ENCODE data around the gene ACADVL.
A peak's percentile ranks its signal among the peaks of the same experiment; 100 is the strongest.
"Not testable (repeated sequence)": the region's sequence is repeated elsewhere in the genome, so short reads cannot be mapped to it uniquely, and the experiment has no call there.

Gene ACADVL

DNA sequence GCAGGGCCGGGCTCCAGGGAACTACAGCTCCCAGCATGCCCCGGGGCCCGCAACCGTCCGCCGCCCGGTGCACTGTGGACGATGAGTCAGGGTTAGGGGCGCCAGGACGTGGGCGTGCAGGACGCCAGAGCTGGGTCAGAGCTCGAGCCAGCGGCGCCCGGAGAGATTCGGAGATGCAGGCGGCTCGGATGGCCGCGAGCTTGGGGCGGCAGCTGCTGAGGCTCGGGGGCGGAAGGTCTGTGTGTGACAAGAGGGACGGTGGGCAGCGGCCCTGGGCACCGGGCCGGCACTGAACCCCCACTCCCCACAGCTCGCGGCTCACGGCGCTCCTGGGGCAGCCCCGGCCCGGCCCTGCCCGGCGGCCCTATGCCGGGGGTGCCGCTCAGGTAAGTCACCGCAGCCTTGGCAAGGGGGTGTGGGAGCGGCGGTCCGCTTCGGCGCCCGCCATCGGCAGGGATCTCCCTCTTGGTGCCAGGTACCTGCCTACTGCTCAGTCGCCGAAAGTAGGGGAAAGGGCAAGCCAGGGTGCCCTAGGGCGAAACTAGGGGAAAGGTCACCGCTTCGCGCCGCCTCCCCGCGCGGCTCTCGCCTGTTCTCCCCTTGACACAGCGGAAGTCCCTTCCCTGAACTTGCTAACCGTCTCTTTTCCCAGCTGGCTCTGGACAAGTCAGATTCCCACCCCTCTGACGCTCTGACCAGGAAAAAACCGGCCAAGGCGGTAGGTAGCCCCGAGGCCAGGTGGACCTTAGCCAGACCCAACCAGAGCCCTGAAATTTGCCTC, at the start of gene ACADVL, which contains the start of gene DLG4:
TSS of gene ACADVL (plus strand) at position 127 of the 781 bp plus-strand sequence. CDS start at position 174, 47 bp downstream.
TSS of gene DLG4 (minus strand) at position 25 of the 781 bp plus-strand sequence.
- DNase-seq: peak; percentile 42

DNA sequence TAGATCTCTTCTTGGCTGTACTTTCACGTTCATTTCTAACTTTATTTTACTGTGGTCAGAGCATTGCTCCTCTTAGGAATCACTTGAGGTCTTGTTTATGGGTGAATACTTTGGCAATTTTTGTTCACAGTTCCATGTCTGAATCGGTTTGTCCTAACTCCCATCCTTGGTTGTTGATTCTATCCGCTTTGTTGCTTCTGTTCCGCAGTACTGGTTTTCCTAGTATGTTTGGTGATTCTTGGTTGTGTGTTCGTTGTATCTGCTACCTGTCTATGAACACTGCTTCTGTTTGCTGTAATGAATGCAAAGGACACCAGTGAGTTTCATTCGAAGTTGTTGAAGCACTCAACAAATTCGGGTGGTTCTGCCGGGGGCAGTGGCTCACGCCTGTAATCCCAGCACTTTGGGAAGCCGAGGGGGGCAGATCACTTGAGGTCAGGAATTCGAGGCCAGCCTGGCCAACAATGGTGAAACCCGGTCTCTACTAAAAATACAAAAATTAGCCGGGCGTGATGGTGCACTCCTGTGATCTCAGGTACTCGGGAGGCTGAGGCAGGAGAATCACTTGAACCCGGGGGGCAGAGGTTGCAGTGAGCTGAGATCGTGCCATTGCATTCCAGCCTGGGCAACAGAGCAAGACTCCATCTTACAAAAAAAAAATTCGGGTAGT, 47.1 kb upstream of the ACADVL start:
- DNase-seq: not testable (repeated sequence)

DNA sequence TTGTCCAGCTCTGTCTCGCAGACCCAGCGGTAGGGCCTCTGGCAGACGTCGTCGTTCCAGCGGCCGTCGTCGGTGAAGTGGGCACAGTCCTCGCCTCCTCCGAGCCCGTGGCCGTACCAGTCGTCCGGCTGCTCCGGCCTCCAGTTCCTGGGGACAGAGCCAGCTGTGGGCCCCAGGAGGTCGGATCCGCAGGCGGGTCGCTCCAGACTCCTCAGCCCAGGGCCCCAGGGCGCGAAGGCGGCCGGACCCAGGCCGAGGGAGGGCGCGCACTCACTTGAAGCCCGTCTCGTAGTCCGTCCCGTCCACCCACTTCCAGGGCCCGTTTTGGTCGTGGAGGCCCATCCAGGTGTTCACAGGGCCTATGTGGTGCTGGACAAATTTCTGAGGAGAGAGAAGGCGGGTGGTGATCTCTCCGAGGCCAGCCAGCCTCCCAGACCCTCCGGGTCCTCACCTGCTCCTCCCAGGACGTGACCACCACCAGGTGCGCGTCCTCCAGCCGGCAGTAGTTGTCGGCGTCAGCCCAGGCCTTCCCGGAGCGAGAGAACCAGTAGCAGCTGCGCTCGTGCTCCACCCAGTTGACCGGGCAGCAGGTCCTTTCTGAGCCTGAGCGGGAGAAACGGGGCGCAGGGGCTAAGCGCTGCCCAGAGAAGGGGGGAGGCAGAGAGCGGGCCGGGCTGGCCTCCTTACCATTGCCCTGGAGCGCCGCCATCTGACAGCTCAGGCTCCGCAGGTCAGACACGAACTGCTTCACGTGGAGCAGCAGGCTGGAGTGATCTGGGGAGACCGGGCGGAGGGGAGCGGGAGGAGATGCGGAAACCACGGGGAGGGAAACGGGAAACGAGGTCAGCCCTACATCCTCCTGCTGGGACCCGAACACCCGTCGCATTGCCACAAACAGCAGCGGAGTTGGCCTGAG, 45.8 kb upstream of the ACADVL start:
- DNase-seq: peak; percentile 12

DNA sequence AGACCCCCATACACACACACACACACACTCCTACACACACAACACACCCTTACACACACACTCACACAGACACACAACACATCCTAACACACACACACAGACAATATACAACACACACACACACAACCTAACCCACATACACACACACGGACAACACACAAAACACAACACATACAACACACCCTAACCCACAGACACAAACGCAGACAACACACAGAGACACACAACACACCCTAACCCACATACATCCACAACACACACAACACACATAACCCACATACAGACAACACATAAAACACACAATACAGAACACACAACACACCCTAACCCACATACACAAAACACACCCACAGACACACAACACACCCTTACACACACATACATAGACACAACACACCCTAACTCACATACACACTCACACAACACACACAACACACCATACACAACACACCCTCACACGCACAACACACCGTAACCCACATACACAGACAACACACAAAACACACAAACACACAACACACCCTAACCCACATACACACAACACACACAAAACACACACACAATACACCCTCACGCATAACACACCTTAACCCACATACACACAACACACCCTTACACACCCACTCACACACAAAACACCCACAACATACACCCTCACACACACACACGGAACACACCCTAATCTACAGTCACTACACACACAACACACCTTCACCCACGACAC, 45.0 kb upstream of the ACADVL start:
- DNase-seq: no peak

GRCh38 chr17:7175330-7175733, 44.4 kb upstream of the ACADVL start:
- no peak for DNase-seq

GRCh38 chr17:7176107-7176840, 43.5 kb upstream of the ACADVL start:
- no peak for DNase-seq

- no peak for DNase-seq
Observed at GRCh38 chr17:7176841-7177190, 42.9 kb upstream of the ACADVL start.

- DNase-seq: peak; percentile 13
Observed at GRCh38 chr17:7177191-7177953, 42.4 kb upstream of the ACADVL start.

DNA sequence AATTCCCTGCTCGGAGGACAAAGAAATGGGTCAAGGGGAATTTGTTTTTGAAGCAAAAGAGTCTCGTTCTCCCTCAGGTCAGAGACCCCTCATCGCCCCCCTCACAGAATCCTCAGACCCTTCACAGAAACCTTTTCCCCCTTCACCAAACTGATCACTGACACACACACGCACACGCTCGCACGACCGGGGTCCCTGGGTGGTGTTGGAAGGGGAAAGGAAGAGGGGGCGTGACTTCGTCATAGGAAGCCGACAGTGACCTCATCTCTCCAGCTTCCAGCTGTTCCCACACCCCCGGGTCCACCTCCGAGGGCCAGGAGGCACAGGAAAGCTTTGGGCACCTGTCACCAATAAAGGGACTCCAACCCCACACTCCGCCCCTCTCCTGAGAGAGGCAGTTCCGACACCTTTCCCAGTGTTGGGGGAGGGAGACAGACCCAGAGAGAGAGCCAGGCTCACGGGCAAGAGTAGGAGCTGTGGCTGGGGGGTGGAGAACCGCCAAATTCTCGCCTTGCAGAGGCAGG, 41.7 kb upstream of the ACADVL start:
- DNase-seq: peak; percentile 20

- DNase-seq: no peak
Observed at GRCh38 chr17:7178973-7179316, 40.8 kb upstream of the ACADVL start.

DNA sequence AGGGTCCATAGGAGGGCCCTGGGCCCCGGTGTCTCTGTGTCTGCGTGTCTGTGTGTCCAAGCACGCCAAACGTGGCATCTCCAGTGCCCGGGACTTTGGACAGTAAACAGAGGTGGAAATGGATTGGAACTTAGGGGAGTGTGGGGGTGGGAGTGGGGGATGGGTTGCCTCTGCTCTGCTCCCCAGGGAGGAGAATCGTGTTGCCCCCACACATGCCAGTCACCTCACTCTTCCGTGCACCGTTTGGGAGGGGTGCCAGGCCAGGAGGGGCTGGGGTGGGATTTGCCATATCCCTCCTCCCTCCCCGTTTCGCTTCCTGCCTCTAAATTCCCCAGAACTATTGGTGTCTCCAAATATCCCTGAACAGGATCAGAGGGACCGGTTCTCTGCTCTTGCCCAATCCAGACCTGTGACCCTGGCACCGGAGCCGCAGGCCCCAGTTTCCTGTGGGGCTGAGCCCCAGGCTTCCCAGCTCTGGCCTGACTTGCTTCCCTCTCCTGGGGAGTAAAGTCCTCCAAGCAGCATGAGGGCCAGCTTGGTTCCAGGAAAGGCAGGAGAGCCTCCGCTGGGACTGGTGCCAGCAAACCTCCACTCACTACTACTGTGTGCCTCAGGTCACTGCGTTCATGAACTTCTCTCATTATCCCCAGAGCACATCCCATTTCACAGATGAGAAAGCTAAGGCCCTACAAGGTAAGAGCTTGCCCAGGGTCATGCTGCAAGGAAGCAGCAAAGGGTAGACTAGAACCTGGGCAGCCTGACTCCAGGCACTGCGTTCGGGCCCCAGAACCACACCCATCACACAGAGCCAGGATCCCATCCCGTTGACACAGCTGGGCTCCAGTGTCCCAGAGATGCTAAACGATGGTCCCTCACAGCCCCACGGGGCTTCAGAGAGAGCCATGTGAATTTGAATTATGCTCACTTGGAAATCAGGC, 40.2 kb upstream of the ACADVL start, which contains the start of gene ASGR1:
TSS of gene ASGR1 (minus strand) at position 54 of the 938 bp plus-strand sequence. CDS start 807 bp downstream, outside the sequence.
- no peak for DNase-seq

- not testable (repeated sequence) for DNase-seq
Observed at GRCh38 chr17:7182101-7182500, 37.6 kb upstream of the ACADVL start.

- DNase-seq: no peak
Observed at GRCh38 chr17:7183433-7184090, 36.2 kb upstream of the ACADVL start.

DNA sequence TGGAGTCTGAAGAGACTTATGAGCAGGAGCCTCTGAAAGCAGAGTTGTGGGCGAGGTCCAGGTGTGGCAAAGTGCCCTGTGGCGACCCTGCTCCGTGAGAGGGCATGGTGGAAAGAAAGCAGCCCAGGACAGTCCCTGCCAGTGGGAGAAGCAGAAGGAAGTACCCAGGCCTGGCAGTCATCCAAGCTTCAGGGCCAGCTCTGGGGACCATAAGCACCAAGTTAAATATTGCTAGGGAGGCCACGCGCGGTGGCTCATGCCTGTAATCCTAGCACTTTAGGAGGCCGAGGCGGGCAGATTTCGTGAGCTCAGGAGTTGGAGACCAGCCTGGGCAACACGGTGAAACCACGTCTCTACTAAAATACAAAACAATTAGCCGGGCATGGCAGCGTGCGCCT, 35.6 kb upstream of the ACADVL start:
- peak; percentile 42 for DNase-seq

DNA sequence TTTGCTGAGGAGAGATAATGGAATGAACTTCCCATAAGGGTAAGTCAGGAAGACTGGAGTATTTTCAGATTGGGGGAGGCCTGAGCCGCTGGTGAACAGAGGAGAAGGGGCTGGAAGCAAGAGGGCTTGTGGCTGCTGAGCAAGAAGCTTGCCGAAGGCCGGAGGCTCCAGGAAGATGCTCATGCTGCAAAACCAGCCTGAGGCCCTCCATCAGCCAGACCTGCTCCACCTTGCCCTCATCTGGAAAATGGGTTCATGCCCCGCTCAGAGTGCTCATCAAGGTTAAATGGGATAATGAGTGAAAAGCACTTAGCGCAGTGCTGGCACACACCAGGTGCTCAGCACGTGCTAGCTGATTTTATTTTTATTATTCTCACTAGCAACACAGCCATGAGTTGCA, 35.1 kb upstream of the ACADVL start:
- no peak for DNase-seq

DNA sequence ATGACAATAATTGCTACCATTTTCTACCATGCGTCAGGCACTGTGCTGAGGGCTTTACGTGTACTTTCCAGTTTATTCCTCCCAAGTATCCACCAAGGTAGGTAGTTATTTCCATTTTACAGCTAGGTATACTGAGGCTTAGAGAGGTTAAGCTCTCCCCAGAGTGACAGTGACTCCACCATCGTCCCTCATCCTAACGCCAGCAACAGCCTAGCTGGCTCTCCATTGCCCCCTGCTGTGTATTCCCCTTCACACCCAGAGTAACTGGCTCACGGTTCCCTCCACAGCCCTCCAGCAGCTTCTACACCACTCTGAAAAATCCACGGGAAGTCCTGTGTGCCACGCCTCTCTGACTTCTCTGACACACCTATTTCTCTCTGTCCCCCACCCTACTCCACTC, 33.5 kb upstream of the ACADVL start:
- DNase-seq: no peak

GRCh38 chr17:7190276-7190917, 29.3 kb upstream of the ACADVL start:
- no peak for DNase-seq

DNA sequence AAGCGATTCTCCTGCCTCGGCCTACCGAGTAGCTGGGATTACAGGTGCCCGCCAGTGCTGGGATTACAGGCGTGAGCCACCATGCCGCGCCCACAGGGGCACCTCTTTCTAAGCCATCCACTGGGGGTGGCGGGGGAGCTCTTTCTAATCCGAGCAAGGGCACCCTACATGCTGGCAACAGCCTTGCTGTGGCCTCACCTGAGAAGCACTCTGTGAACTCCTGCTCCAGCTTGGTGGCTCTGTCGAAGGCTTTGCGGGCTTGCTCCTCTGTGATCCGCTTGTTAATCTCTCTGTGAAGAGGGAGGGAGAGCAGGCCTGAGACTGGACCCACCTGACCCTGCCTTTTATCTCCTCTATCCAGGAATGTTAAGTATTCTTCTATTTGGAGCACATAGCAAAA, 28.7 kb upstream of the ACADVL start:
- DNase-seq: no peak
